Measurements from ENCODE around the gene ITPRIP. TPM values are rescaled to one million over a fixed set of nuclear protein-coding genes. Genes with fewer than 3 reads are reported as not detected.

The ITPRIP gene
- polyA plus RNA-seq, 12 donors, result 6.1 to 16.0 (median 7.8) TPM; not detected in 1

- peak; percentile 83 for DNase-seq
Measured at GRCh38 chr10:104327745-104328645, 10.3 kb downstream of the ITPRIP start.

- DNase-seq, result no peak
Measured at GRCh38 chr10:104326991-104327610, 11.2 kb downstream of the ITPRIP start.

GRCh38 chr10:104325436-104326435, 12.5 kb downstream of the ITPRIP start:
- DNase-seq, result no peak

- DNase-seq, result no peak
Measured at GRCh38 chr10:104324931-104325330, 13.3 kb downstream of the ITPRIP start.

- no peak for DNase-seq
Measured at GRCh38 chr10:104324221-104324686, 14.0 kb downstream of the ITPRIP start.

GRCh38 chr10:104323760-104324201, 14.5 kb downstream of the ITPRIP start:
- no peak for DNase-seq

GRCh38 chr10:104323085-104323484, 15.2 kb downstream of the ITPRIP start:
- DNase-seq, result no peak

- no peak for DNase-seq
Measured at GRCh38 chr10:104322416-104322782, 15.9 kb downstream of the ITPRIP start.

- DNase-seq, result no peak
Measured at GRCh38 chr10:104321725-104322415, 16.4 kb downstream of the ITPRIP start.

GRCh38 chr10:104321226-104321625, 17.0 kb downstream of the ITPRIP start:
- DNase-seq, result no peak

GRCh38 chr10:104318810-104319741, 19.2 kb downstream of the ITPRIP start:
- DNase-seq, result no peak

GRCh38 chr10:104318326-104318725, 19.9 kb downstream of the ITPRIP start:
- no peak for DNase-seq

GRCh38 chr10:104317726-104318299, 20.5 kb downstream of the ITPRIP start:
- DNase-seq, result no peak

GRCh38 chr10:104317269-104317710, 21.0 kb downstream of the ITPRIP start:
- no peak for DNase-seq

GRCh38 chr10:104316321-104317099, 21.8 kb downstream of the ITPRIP start:
- DNase-seq, result no peak

GRCh38 chr10:104315486-104315921, 22.8 kb downstream of the ITPRIP start:
- no peak for DNase-seq

GRCh38 chr10:104314591-104315485, 23.4 kb downstream of the ITPRIP start:
- no peak for DNase-seq

All from muscle of arm (tissue), 12 donors.